Measurements from ENCODE around the gene EPHB2. TPM values are rescaled to one million over a fixed set of nuclear protein-coding genes. Genes with fewer than 3 reads are reported as not detected.

EPHB2 gene
- total and polyA plus RNA-seq, 2 donors (not counting 3 experiments of a cell fraction or from before 2014, with no cell fraction given): 50.8 to 69.1 TPM

- no peaks in the 10 kb centered on the region for H3K36me3 ChIP-seq (ENCODE audit: control insufficient read depth in 2 of 2, extremely low read depth in 1 of 2, insufficient read depth in 2 of 2, low read length in 2 of 2)
- no peak overlapping the region for H3K4me2 ChIP-seq (ENCODE audit: insufficient read depth, low read length)
- ChIA-PET CTCF (interaction anchor here (1.0 kb wide), 2 partner anchors 14 to 28 kb away, joined by 3 read pairs; no protein-coding TSS in a partner anchor), POLR2A (no interaction called here)
- dilution Hi-C loops (cut with MboI; ENCODE audit: extremely low pct_ligation_motif_present, low sequenced_read_pairs) (loop anchor here (25.0 kb wide), 1 partner anchor 288 kb away; the partner anchor contains the start of gene C1QB), intact Hi-C loops (cut with micrococcal nuclease) (no loop called here)
- no peaks in the 10 kb centered on the region for H3K9me3 ChIP-seq (replicated peaks; ENCODE audit: control insufficient read depth, insufficient read depth, low read length)
- H3K4me1 ChIP-seq (ENCODE audit: control insufficient read depth, extremely low read depth, insufficient read depth, low read length): no peaks in the 10 kb centered on the region
- H3K79me2 ChIP-seq (ENCODE audit: control insufficient read depth, insufficient read depth, low read length): no peaks in the 10 kb centered on the region
- H3K4me3 ChIP-seq (replicated peaks in 1 of 3; ENCODE audit: insufficient read depth in 1 of 3, low read depth in 1 of 3, low read length in 3 of 3): no peak overlapping the region
- H3K9ac ChIP-seq (replicated peaks; ENCODE audit: extremely low read depth, insufficient read depth, low read length): no peak overlapping the region
- H3K27me3 ChIP-seq (ENCODE audit: control insufficient read depth in 2 of 2, insufficient read depth in 2 of 2, low read length in 2 of 2): peaks cover 33 to 47% of the 10 kb centered on the region in 2 experiments
- FAIRE-seq (no peak), DNase-seq (ENCODE audit: low read depth, low spot score) (no peak)
- H2AFZ ChIP-seq (ENCODE audit: low read depth, low read length): no peak overlapping the region
- no peaks in the 10 kb centered on the region for H4K20me1 ChIP-seq (replicated peaks; ENCODE audit: control insufficient read depth, extremely low read depth, insufficient read depth, low read length)
- BruUV-seq (replicated peaks): no TSS peak
- H3K27ac ChIP-seq (ENCODE audit: insufficient read depth, low read depth, low read length): no peak overlapping the region
- no peaks in the 10 kb centered on the region for H3K9me1 ChIP-seq (replicated peaks; ENCODE audit: control insufficient read depth, extremely low read depth, insufficient read depth, low read length)
- TF ChIP-seq CTCF (IDR thresholded peaks at IDR 0.05; ENCODE audit: extremely low read depth in 1 of 2, insufficient read depth in 1 of 2, low read depth in 1 of 2, low read length in 2 of 2): no peak
- no peak for TF ChIP-seq FOS (IDR thresholded peaks at IDR 0.05; ENCODE audit: borderline replicate concordance, insufficient read depth, low read length)
- no peak for TF ChIP-seq MAX (IDR thresholded peaks at IDR 0.05; ENCODE audit: insufficient read depth, insufficient read length)
- no peak for TF ChIP-seq MYC (IDR thresholded peaks at IDR 0.05; ENCODE audit: low read depth, low read length)
- no peak for TF ChIP-seq EZH2 (IDR thresholded peaks at IDR 0.05; ENCODE audit: borderline replicate concordance, low read depth, low read length, severe bottlenecking)
- no peak for TF ChIP-seq POLR2AphosphoS5 (IDR thresholded peaks at IDR 0.05; ENCODE audit: insufficient read depth, low read depth, low read length)
- TF ChIP-seq JUN (IDR thresholded peaks at IDR 0.05; ENCODE audit: borderline replicate concordance, insufficient read depth, insufficient read length, low read depth): no peak
- no peak for TF ChIP-seq POLR2A (IDR thresholded peaks at IDR 0.05; ENCODE audit: low read depth, low read length)
Measured at GRCh38 chr1:22949822-22950331, 239.2 kb downstream of the EPHB2 start.
